MM.1S (cell line): ENCODE measurements around the gene ASGR1.

Source experiments
- CTCF ChIP-seq: fragments of 300-600 bp; sonication (generic); IDR thresholded peaks from 2 replicates; pipeline ENCODE4 v1.5.1; 2016; ENCODE audit warnings: antibody characterized with exemption, low read length, mixed read lengths
- EZH2 ChIP-seq: fragments of 300-600 bp; sonication (generic); optimal IDR thresholded peaks from 2 replicates; pipeline ENCODE3; 2017; ENCODE audit warnings: low read depth, mild to moderate bottlenecking, antibody characterized with exemption, low read length, mixed read lengths
- EZH2phosphoT487 ChIP-seq: fragments of 300-600 bp; sonication (generic); IDR thresholded peaks from 2 replicates; pipeline ENCODE4 v1.6.1; 2018; ENCODE audit warnings: antibody characterized with exemption, low read length

GRCh38 chr17:7176841-7177190, 2.4 kb downstream of the ASGR1 start:
- TF ChIP-seq EZH2, result no peak
- TF ChIP-seq CTCF, result no peak
- TF ChIP-seq EZH2phosphoT487, result no peak
